ENCODE data around the gene CHN1.

- TF ChIP-seq CTCF (IDR thresholded peaks at IDR 0.05) (no peak), EZH2phosphoT487 (IDR thresholded peaks at IDR 0.05) (no peak)
Observed at GRCh38 chr2:174812037-174812436, 193.1 kb downstream of the CHN1 start.

Measured in neural progenitor cell (in vitro differentiated cells).